NB4 (cell line): Measurements from ENCODE around the gene PPME1.

ENCODE experiments used
- DNase-seq: peaks from one replicate; pipeline ENCODE4 v3.0.0; 2010; ENCODE audit warnings: low read depth
- H3K4me3 ChIP-seq: one replicate; pipeline ENCODE4 v1.5.1; 2011; ENCODE audit warnings: mild to moderate bottlenecking, low read depth, low read length, moderate library complexity
- CTCF ChIP-seq: IDR thresholded peaks from one replicate; pipeline ENCODE4 v1.5.1; 2012; ENCODE audit warnings: low read depth, low read length
- MAX ChIP-seq: IDR thresholded peaks from 2 replicates; pipeline ENCODE4 v1.6.1; 2011; ENCODE audit warnings: low read depth, low read length
- MYC ChIP-seq: IDR thresholded peaks from 2 replicates; pipeline ENCODE4 v1.6.1; 2011; ENCODE audit warnings: low read depth, low read length
- POLR2A ChIP-seq: IDR thresholded peaks from 2 replicates; pipeline ENCODE4 v1.6.1; 2011; ENCODE audit warnings: mild to moderate bottlenecking; ENCODE audit not compliant: insufficient read length; ENCODE audit errors: extremely low read depth

PPME1 gene

GRCh38 chr11:74204701-74205100 lies 33.6 kb downstream of the PPME1 start:
- TF ChIP-seq POLR2A = no peak
- TF ChIP-seq MAX = no peak
- no peak for TF ChIP-seq CTCF
- TF ChIP-seq MYC = no peak
- no peak for DNase-seq
- H3K4me3 ChIP-seq = no peak overlapping the region

DNA sequence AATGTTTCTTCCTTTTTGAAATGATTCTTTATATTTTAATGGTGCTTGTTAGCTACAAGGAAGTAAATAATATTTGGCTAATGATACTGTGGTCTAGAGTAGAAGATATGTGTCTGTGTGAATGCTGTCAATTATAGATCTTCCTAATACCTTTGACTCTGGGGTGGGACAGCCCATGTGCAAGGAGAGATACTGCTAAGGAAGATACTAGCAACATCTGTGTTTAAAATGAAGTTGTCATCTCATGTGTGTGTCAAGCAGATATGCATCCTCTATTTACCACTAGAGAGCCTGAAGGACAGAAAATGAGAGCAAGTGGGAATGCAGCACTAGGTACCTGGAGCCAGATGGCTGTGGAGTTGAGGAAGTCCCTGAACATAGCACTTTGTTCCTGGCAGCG lies 34.1 kb downstream of the PPME1 start:
- no peak for TF ChIP-seq CTCF
- no peak overlapping the region for H3K4me3 ChIP-seq
- no peak for DNase-seq

DNA sequence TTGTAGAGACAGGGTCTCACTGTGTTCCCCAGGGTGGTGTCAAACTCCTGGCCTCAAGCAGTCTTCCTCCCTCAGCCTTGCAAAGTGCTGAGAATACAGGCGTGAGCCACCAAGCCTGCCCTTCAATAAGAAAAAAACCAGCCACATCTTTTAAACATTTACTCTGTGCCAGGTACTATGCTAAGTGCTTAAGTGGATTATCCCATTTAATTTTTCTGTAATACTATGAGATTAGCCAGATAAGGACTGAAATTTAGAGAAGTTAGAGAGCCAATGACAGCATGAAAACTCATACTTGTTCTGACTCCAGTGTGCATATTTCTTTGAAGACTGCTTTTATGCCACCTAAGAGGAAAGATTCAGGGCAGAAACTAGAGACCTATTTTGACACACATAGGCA lies 35.7 kb downstream of the PPME1 start:
- TF ChIP-seq MAX (no peak), CTCF (no peak), POLR2A (no peak), MYC (no peak)
- DNase-seq = no peak
- no peak overlapping the region for H3K4me3 ChIP-seq

GRCh38 chr11:74208507-74208906 lies 37.4 kb downstream of the PPME1 start:
- TF ChIP-seq CTCF (no peak), MYC (no peak), POLR2A (no peak), MAX (no peak)
- H3K4me3 ChIP-seq = no peak overlapping the region
- DNase-seq = no peak

GRCh38 chr11:74212533-74212932 lies 41.4 kb downstream of the PPME1 start:
- no peak for DNase-seq
- H3K4me3 ChIP-seq = no peak overlapping the region
- TF ChIP-seq MAX (no peak), MYC (no peak), CTCF (no peak), POLR2A (no peak)

GRCh38 chr11:74220376-74220775 lies 49.3 kb downstream of the PPME1 start:
- no peak overlapping the region for H3K4me3 ChIP-seq
- DNase-seq = no peak
- TF ChIP-seq POLR2A (no peak), MAX (no peak), CTCF (no peak), MYC (no peak)
